K562 (cell line): ENCODE results near the gene FBLIM1. TPM values are rescaled to one million over a fixed set of nuclear protein-coding genes. Genes with fewer than 3 reads are reported as not detected.

Source experiments
- ARNT ChIP-seq, 2 experiments: fragments of 450-650 bp; IDR thresholded peaks; 2 replicates each; pipeline ENCODE4 v1.6.1; 2016; ENCODE audit warnings: mild to moderate bottlenecking in 1 of 2
- CBX2 ChIP-seq: fragments of 200-600 bp; sonication (generic); IDR thresholded peaks from one replicate; pipeline ENCODE4 v1.6.1; 2012; ENCODE audit warnings: mild to moderate bottlenecking, low read length, inconsistent platforms; ENCODE audit not compliant: insufficient read depth, poor library complexity, severe bottlenecking
- CREB3L1 ChIP-seq: fragments of 450-650 bp; IDR thresholded peaks from 2 replicates; pipeline ENCODE4 v1.6.1; 2014; ENCODE audit warnings: low read depth, mild to moderate bottlenecking, moderate library complexity, borderline replicate concordance
- KAT7 ChIP-seq: sonication (generic); formaldehyde crosslinking; IDR thresholded peaks from 2 replicates; pipeline ENCODE4 v1.8.0; 2022; ENCODE audit warnings: missing genetic modification reagents, mild to moderate bottlenecking, borderline replicate concordance
- MAFK ChIP-seq: IDR thresholded peaks from 2 replicates; pipeline ENCODE4 v1.6.1; 2011; ENCODE audit warnings: low read length, improper control_type of control experiment
- MED1 ChIP-seq: sonication (generic); formaldehyde crosslinking; IDR thresholded peaks from 2 replicates; pipeline ENCODE4 v1.8.1; 2023; ENCODE audit warnings: missing genetic modification reagents, borderline replicate concordance
- NFATC3 ChIP-seq: fragments of 450-650 bp; IDR thresholded peaks from 2 replicates; pipeline ENCODE4 v1.6.1; 2017; ENCODE audit warnings: mild to moderate bottlenecking
- NFRKB ChIP-seq: fragments of 450-650 bp; IDR thresholded peaks from 2 replicates; pipeline ENCODE4 v1.6.1; 2016; ENCODE audit warnings: low read depth
- NONO ChIP-seq, 2 experiments: fragments of 200-400 bp in 1 of 2; fragments of 450-650 bp in 1 of 2; formaldehyde crosslinking in 1 of 2; IDR thresholded peaks; 2 replicates each; pipeline ENCODE4 v1.6.1; 2017; ENCODE audit warnings: low read depth in 2 of 2, mild to moderate bottlenecking in 2 of 2, moderate library complexity in 2 of 2, low read length in 1 of 2
- NR4A1 ChIP-seq, 2 experiments: fragments of 250-450 bp in 1 of 2; fragments of 450-650 bp in 1 of 2; sonication (Bioruptor Pico) in 1 of 2; IDR thresholded peaks; 2 replicates each; pipeline versions ENCODE4 v1.4.0 to v1.6.1; 2016 to 2020; ENCODE audit warnings: mild to moderate bottlenecking in 2 of 2, missing compliant biosample characterization in 1 of 2, missing genetic modification characterization in 1 of 2, moderate library complexity in 1 of 2
- NRF1 ChIP-seq, 2 experiments: fragments of 450-650 bp; IDR thresholded peaks in 1 of 2; conservative IDR thresholded peaks in 1 of 2; 2 replicates each; pipeline ENCODE4 v1.6.1; 2014; ENCODE audit warnings: mild to moderate bottlenecking in 2 of 2
- PBX2 ChIP-seq, 2 experiments: IDR thresholded peaks in 1 of 2; conservative IDR thresholded peaks in 1 of 2; 2 replicates each; pipeline ENCODE4 v1.6.1; 2016; ENCODE audit warnings: low read depth in 2 of 2, mild to moderate bottlenecking in 1 of 2, missing compliant biosample characterization in 1 of 2, missing genetic modification characterization in 1 of 2, moderate library complexity in 1 of 2
- RBM22 ChIP-seq: fragments of 200-400 bp; formaldehyde crosslinking; IDR thresholded peaks from 2 replicates; pipeline ENCODE4 v1.6.1; 2018; ENCODE audit warnings: low read length, low read depth; ENCODE audit not compliant: poor library complexity, severe bottlenecking
- SMARCC2 ChIP-seq: fragments of 450-650 bp; IDR thresholded peaks from 2 replicates; pipeline ENCODE4 v1.6.1; 2017; ENCODE audit warnings: antibody characterized with exemption, moderate library complexity, mild to moderate bottlenecking, low read depth
- SUPT5H ChIP-seq: fragments of 450-650 bp; IDR thresholded peaks from 2 replicates; pipeline ENCODE4 v1.6.1; 2016
- TCF7L2 ChIP-seq: fragments of 150-350 bp; IDR thresholded peaks from 2 replicates; pipeline ENCODE4 v1.6.1; 2016; ENCODE audit warnings: low read depth, mild to moderate bottlenecking, low read length, moderate library complexity
- TOE1 ChIP-seq, 2 experiments: fragments of 450-650 bp in 1 of 2; sonication (generic) in 1 of 2; formaldehyde crosslinking in 1 of 2; IDR thresholded peaks; 2 replicates each; pipeline versions ENCODE4 v1.7.1 to v1.8.0; 2016 to 2022; ENCODE audit warnings: borderline replicate concordance in 2 of 2, mild to moderate bottlenecking in 2 of 2, antibody characterized with exemption in 1 of 2, inconsistent platforms in 1 of 2, low read depth in 1 of 2, missing genetic modification reagents in 1 of 2, moderate library complexity in 1 of 2
- ZNF134 ChIP-seq: fragments of 250-450 bp; sonication (Bioruptor Pico); conservative IDR thresholded peaks from 2 replicates; pipeline ENCODE4 v1.4.0; 2020
- ZNF146 ChIP-seq: IDR thresholded peaks from one replicate; pipeline ENCODE4 v1.6.1; 2018; ENCODE audit warnings: missing compliant biosample characterization; ENCODE audit not compliant: unreplicated experiment
- ZNF551 ChIP-seq: fragments of 250-450 bp; sonication (Bioruptor Pico); IDR thresholded peaks from 2 replicates; pipeline ENCODE4 v1.5.0; 2021; ENCODE audit warnings: mild to moderate bottlenecking, moderate library complexity
- ZNF583 ChIP-seq: fragments of 250-450 bp; sonication (Bioruptor Pico); IDR thresholded peaks from 2 replicates; pipeline ENCODE4 v1.4.0; 2020
- ZNF740 ChIP-seq, 3 experiments: fragments of 200-800 bp in 1 of 3; sonication (Bioruptor generic) in 1 of 3; sonication (generic) in 1 of 3; formaldehyde crosslinking in 1 of 3; IDR thresholded peaks; 2 replicates each; pipeline versions ENCODE4 v1.6.1 to v1.8.0; 2016 to 2022; ENCODE audit warnings: mild to moderate bottlenecking in 2 of 3, missing compliant biosample characterization in 2 of 3, missing genetic modification characterization in 2 of 3, missing genetic modification reagents in 1 of 3
- polyA plus RNA-seq, 8 experiments: library from polyadenylated mRNA; depleted of rRNA in 4 of 8; stranded (reverse) in 5 of 8; unstranded in 3 of 8; fragments of >200 nt; fragmentation: Nextera tagmentation in 2 of 8; fragmentation: Illumina TruSeq in 1 of 8; extraction: Ambion mirVana in 2 of 8; extraction: Trizol in 1 of 8; gene quantifications; 2 replicates each; pipeline versions ENCODE4 v1.2.1 to v1.2.3, GENCODE V29; 2011 to 2014; ENCODE audit warnings: inconsistent platforms in 1 of 8, missing spikeins in 1 of 8
- total RNA-seq, 7 experiments: library from RNA; depleted of rRNA in 6 of 7; stranded (reverse); fragments of >200 nt in 6 of 7; fragmentation: Illumina TruSeq in 2 of 7; extraction: Trizol in 2 of 7; gene quantifications; 2 replicates each; pipeline versions ENCODE4 v1.2.1 to v1.2.3, GENCODE V29; 2011 to 2021; ENCODE audit warnings: low replicate concordance in 1 of 7

The FBLIM1 gene
- total and polyA plus RNA-seq, 9 of the 15 experiments (the other 6 are each of a cell fraction or from before 2014, with no cell fraction given): 0.14 to 0.24 TPM; not detected in 7

- TF ChIP-seq PBX2 (CRISPR knock-in tag; IDR thresholded peaks at IDR 0.05; ENCODE audit: low read depth) (no peak), PBX2 (tag; conservative IDR thresholded peaks at IDR 0.05; ENCODE audit: low read depth) (no peak), ZNF134 (CRISPR knock-in tag) (no peak), KAT7 (0 out of 2 replicates have a peak, but pooled peaks have one; percentile 45), NONO (IDR thresholded peaks at IDR 0.05; ENCODE audit: low read depth in 2 of 2, low read length in 1 of 2) (0 out of 4 replicates have a peak, but pooled peaks of 1 of the 2 experiments have one; percentile 17), CBX2 (no peak), SMARCC2 (no peak; the same call in 1 of the 2 replicates), SUPT5H (peak; percentile 85), MED1 (no peak), ZNF551 (CRISPR knock-in tag) (no peak), TOE1 (IDR thresholded peaks at IDR 0.05; ENCODE audit: borderline replicate concordance) (no peak), TOE1 (CRISPR knock-in tag; IDR thresholded peaks at IDR 0.05; ENCODE audit: borderline replicate concordance, low read depth) (no peak), ZNF146 (CRISPR knock-in tag) (no peak), NFATC3 (no peak), NRF1 (conservative IDR thresholded peaks at IDR 0.05 in 1 of 2, IDR thresholded peaks at IDR 0.05 in 1 of 2) (peak in 1 of 2 experiments; percentile 40; a peak in 2 of 4 replicates), MAFK (no peak), NFRKB (no peak; the same call in 1 of the 2 replicates), NR4A1 (CRISPR knock-in tag; IDR thresholded peaks at IDR 0.05) (no peak), NR4A1 (tag; IDR thresholded peaks at IDR 0.05) (no peak), RBM22 (no peak), ZNF740 (CRISPR knock-in tag; IDR thresholded peaks at IDR 0.05) (no peak), ZNF740 (tag; IDR thresholded peaks at IDR 0.05) (no peak), ARNT (IDR thresholded peaks at IDR 0.05) (0 out of 4 replicates have a peak, but pooled peaks of 1 of the 2 experiments have one; percentile 19), TCF7L2 (no peak), CREB3L1 (no peak), ZNF583 (CRISPR knock-in tag) (no peak)
Observed at GRCh38 chr1:15833069-15833679, 74.6 kb downstream of the FBLIM1 start (continued).
